ENCODE measurements around the gene CDC42EP5. TPM values are rescaled to one million over a fixed set of nuclear protein-coding genes. Genes with fewer than 3 reads are reported as not detected.
"Not testable (repeated sequence)": the region's sequence is repeated elsewhere in the genome, so short reads cannot be mapped to it uniquely, and the experiment has no call there.

CDC42EP5 gene
- total RNA-seq, 1 donor from 2014 or later, result 8.7 TPM

DNA sequence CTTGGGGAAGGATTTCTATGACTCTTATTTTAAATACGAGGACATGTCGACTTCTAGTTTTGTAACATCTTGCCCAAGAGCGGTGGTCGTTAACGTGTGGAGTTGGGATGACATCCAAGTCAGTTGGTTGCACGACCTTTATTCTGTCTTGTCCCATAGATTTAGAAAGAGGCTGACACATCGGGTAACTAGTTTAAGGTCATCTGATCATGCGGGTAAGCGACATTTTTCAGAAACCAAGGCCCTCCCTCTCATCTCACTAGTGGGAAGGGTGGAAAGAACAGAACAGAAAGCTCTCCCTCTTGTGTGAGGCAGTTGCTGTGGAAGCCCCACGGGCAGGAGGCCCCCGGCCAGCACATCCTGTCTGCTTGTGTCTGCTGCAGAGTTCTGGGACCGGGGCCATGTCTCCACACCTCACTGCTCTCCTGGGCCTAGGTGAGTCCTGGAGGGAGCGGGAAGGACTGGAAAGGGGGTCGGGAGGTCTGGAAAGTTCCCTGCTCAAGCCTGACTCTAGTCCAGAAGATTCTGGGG, 29.5 kb upstream of the CDC42EP5 start, which contains the start of gene LAIR2:
Gene LAIR2, plus strand, starts transcription at position 314 of the 531 bp plus-strand sequence. Its CDS starts 88 bp downstream, at position 402.
- no peak for DNase-seq
- Histone ChIP-seq H3K9me3 (replicated peaks) (no peaks in the 10 kb centered on the region), H3K4me3 (no peak within 1 kb of the TSS), H3K4me1 (no peaks in the 10 kb centered on the region), H3K27ac (replicated peaks) (no peak within 1 kb of the TSS), H3K27me3 (ENCODE audit: low read depth) (peaks cover 50% of the 10 kb centered on the region), H3K36me3 (no peaks in the 10 kb centered on the region)
- TF ChIP-seq, protein P1, sequence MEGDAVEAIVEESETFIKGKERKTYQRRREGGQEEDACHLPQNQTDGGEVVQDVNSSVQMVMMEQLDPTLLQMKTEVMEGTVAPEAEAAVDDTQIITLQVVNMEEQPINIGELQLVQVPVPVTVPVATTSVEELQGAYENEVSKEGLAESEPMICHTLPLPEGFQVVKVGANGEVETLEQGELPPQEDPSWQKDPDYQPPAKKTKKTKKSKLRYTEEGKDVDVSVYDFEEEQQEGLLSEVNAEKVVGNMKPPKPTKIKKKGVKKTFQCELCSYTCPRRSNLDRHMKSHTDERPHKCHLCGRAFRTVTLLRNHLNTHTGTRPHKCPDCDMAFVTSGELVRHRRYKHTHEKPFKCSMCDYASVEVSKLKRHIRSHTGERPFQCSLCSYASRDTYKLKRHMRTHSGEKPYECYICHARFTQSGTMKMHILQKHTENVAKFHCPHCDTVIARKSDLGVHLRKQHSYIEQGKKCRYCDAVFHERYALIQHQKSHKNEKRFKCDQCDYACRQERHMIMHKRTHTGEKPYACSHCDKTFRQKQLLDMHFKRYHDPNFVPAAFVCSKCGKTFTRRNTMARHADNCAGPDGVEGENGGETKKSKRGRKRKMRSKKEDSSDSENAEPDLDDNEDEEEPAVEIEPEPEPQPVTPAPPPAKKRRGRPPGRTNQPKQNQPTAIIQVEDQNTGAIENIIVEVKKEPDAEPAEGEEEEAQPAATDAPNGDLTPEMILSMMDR (IDR thresholded peaks at IDR 0.05; ENCODE audit: borderline replicate concordance), result no peak
- intact Hi-C loops (cut with micrococcal nuclease), result no loop called here

DNA sequence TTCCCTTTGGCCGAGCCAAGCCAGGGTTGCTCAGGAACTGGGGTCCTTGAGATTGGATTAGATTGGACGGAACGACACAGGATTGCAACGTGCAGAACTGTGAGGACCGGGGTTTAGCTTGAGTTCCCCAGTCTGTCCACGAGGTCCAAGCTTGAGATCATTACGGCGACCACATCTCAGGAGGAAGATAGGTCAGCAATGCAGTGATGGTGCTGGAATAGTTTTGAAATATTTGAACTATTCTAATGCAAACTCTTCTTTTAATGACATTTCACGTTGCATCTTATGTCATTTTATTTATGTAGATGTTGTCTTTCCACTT, 25.3 kb upstream of the CDC42EP5 start:
- peaks cover 64% of the 10 kb centered on the region for H3K27me3 ChIP-seq (ENCODE audit: low read depth)
- H3K36me3 ChIP-seq; H3K27ac ChIP-seq (replicated peaks); H3K4me1 ChIP-seq; intact Hi-C loops (cut with micrococcal nuclease); H3K4me3 ChIP-seq; DNase-seq; H3K9me3 ChIP-seq (replicated peaks): not testable (repeated sequence)

DNA sequence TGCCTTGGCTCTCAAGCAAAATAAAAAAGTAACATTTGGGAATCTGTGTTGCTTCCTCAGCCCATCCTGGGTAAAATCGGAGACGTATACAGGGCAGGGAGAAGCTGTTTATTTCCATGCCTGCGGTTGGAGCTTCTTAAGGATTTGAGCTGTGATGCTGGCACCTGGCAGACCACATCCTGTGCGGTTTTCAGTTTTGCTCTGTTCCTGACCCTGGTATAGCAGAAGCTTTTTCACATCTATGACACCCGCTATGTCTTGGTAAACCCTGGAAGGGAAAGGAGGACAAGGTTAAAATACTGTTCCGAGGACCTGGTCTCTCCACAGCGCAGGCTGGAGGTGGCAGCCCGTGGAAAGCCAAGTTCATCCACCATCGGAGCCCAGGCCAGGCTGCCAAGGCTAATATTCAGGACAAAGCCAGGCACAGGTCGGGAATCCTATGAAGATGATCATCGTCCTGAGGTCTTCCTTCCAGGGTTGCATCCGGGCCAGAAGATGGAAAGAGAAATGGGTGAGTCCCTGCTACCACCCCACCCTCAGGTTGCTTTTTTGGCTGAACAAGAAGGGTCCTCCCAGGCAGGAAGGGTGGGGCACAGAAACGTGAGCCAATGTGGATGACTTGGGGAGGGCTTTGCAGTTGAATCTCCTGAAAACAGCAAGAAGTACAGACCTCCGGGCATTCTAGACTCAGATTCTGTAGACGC, 24.8 kb upstream of the CDC42EP5 start:
- H3K27me3 ChIP-seq (ENCODE audit: low read depth), result peaks cover 63% of the 10 kb centered on the region
- H3K27ac ChIP-seq (replicated peaks); H3K9me3 ChIP-seq (replicated peaks); intact Hi-C loops (cut with micrococcal nuclease); DNase-seq; H3K36me3 ChIP-seq; H3K4me1 ChIP-seq; H3K4me3 ChIP-seq: not testable (repeated sequence)

DNA sequence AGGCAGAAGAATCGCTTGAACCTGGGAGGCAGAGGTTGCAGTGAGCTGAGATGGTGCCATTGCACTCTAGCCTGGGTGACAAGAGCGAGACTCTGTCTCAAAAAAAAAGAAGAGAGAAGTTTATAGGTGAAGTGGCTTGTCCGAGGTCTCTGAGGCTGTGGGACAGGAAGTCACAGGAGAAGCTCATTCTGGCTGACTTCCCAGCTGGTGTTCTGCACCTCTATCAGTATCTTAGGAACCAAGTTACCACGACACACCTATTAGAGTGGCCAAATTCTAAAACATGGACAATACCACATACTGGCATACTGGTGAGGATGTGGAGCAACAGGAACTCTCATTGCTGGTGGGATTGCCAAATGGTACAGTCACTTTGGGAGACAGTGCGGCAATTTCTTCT, 22.2 kb upstream of the CDC42EP5 start:
- H3K4me3 ChIP-seq; intact Hi-C loops (cut with micrococcal nuclease); H3K4me1 ChIP-seq; H3K36me3 ChIP-seq; H3K27ac ChIP-seq (replicated peaks); DNase-seq; H3K9me3 ChIP-seq (replicated peaks): not testable (repeated sequence)
- peaks cover 70% of the 10 kb centered on the region for H3K27me3 ChIP-seq (ENCODE audit: low read depth)

DNA sequence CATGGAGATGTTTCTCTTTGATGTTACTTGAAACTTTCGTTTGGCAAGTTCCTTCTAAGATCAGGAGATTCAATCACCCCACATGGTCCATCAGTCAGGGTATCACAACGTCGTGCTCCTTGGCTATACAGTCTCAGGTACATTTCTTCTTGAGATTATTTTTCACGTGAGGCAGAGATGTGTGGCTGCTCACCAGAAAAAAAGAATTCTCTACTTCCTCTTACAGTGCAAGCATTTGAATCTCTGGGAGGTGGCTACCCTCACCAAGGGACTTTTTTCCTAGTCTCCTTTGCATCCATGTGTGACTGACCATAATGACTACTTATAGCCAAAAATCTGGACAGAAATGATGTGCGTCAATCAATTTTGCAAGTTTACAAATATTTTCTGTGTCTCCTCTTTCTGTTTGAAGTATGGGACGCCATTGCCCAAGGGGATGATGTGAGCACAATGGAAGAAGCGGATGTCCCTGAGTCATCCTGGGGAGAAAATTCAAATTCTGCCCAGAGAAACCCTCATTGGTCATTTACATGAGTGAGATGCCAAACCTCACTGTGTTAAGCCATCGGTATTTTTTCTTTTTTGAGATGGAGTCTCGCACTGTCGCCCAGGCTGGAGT, 21.0 kb upstream of the CDC42EP5 start:
- no peaks in the 10 kb centered on the region for H3K36me3 ChIP-seq
- H3K4me3 ChIP-seq, result no peak overlapping the region
- intact Hi-C loops (cut with micrococcal nuclease), result no loop called here
- H3K27ac ChIP-seq (replicated peaks), result no peak overlapping the region
- H3K27me3 ChIP-seq (ENCODE audit: low read depth), result peaks cover 75% of the 10 kb centered on the region
- H3K9me3 ChIP-seq (replicated peaks), result no peaks in the 10 kb centered on the region
- DNase-seq, result no peak
- TF ChIP-seq, protein P1 (IDR thresholded peaks at IDR 0.05; ENCODE audit: borderline replicate concordance), result no peak
- H3K4me1 ChIP-seq, result no peaks in the 10 kb centered on the region

DNA sequence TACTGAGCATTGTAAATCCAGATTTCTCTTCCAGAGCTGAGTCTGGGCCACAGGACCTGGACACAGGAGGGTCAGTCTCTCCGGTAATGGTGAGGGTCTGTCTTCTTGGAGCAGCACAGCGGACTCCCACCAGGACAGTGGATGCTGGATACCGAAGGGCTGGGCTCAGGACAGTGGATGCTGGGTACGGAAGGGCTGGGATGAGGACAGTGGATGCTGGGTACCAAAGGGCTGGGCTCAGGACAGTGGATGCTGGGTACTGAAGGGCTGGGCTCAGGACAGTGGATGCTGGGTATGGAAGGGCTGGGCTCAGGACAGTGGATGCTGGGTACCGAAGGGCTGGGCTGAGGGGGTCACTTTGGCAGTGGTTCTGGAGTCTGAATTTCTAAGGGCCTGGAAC, 20.0 kb upstream of the CDC42EP5 start:
- H3K27ac ChIP-seq (replicated peaks); intact Hi-C loops (cut with micrococcal nuclease): not testable (repeated sequence)
- H3K27me3 ChIP-seq (ENCODE audit: low read depth), result peaks cover 74% of the 10 kb centered on the region

DNA sequence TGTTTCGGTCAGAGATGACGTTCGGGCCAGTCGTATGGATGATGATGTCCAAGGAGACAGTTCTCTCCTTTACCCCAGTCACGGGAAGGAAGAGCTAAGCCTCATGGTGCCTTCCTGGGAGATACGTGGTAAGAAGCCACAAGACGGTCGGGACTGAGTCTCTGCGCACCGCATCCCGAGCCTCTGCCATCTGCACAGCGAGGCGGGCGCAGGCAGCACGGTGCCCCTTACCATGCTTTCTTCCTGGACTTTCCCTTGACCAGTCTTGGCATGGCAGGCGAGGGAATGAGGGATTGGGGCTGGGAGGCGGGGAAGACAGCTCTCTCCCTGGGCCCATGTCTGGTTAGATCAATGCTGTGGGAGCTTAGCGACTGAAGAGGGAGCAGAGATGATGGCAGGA, 19.5 kb upstream of the CDC42EP5 start:
- Histone ChIP-seq H3K4me1 (no peaks in the 10 kb centered on the region), H3K27me3 (ENCODE audit: low read depth) (peaks cover 75% of the 10 kb centered on the region), H3K9me3 (replicated peaks) (no peaks in the 10 kb centered on the region), H3K27ac (replicated peaks) (no peak overlapping the region), H3K36me3 (no peaks in the 10 kb centered on the region), H3K4me3 (no peak overlapping the region)
- no peak for DNase-seq
- intact Hi-C loops (cut with micrococcal nuclease), result no loop called here
- TF ChIP-seq, protein P1 (IDR thresholded peaks at IDR 0.05; ENCODE audit: borderline replicate concordance), result no peak

More for the DNA sequence above, 20.0 kb upstream of the CDC42EP5 start:
- H3K9me3 ChIP-seq (replicated peaks); H3K36me3 ChIP-seq; H3K4me1 ChIP-seq; DNase-seq; H3K4me3 ChIP-seq: not testable (repeated sequence)

All from left ventricle myocardium inferior (tissue), 1 donor.